Natural killer cell (primary cell): Measurements from ENCODE around the gene DCTN2. TPM values are rescaled to one million over a fixed set of nuclear protein-coding genes. Genes with fewer than 3 reads are reported as not detected.

Source experiments
- ATAC-seq, 3 donors: fragments of 150-1000 bp in 2 of 3; fragments of 200-7000 bp in 1 of 3; cut with Tn5 transposase; 1 replicate in 1 of 3; 2 replicates in 2 of 3; pipeline ENCODE4 v1.10.0; 2021; ENCODE audit warnings: mild to moderate bottlenecking in 2 of 3, moderate library complexity in 2 of 3
- DNase-seq, 2 donors: peaks; one replicate each; pipeline versions ENCODE4 v3.0.0 to v3.0.0-alpha.2; 2013 to 2021; ENCODE audit warnings: mixed read lengths in 1 of 2
- H3K27ac ChIP-seq: one replicate; pipeline ENCODE4 v1.5.1; 2013; ENCODE audit warnings: mild to moderate bottlenecking, low read length
- H3K27me3 ChIP-seq: one replicate; pipeline ENCODE4 v1.6.1; 2013; ENCODE audit warnings: low read length; ENCODE audit not compliant: control insufficient read depth, insufficient read depth
- H3K36me3 ChIP-seq: one replicate; pipeline ENCODE4 v1.6.1; 2013; ENCODE audit warnings: low read length; ENCODE audit not compliant: control insufficient read depth, insufficient read depth
- H3K4me1 ChIP-seq: one replicate; pipeline ENCODE4 v1.6.1; 2013; ENCODE audit warnings: low read length; ENCODE audit not compliant: control insufficient read depth, insufficient read depth
- H3K4me3 ChIP-seq: one replicate; pipeline ENCODE4 v1.5.1; 2013; ENCODE audit warnings: low read length
- H3K9me3 ChIP-seq: one replicate; pipeline ENCODE4 v1.6.1; 2013; ENCODE audit warnings: low read length; ENCODE audit not compliant: control insufficient read depth, insufficient read depth
- H3K27ac Mint-ChIP-seq, 2 donors: one replicate each; pipeline ENCODE4 v1.8.0; 2022; ENCODE audit warnings: mild to moderate bottlenecking in 2 of 2, mixed read lengths in 2 of 2, moderate library complexity in 1 of 2
- H3K27me3 Mint-ChIP-seq, 2 donors: one replicate each; pipeline ENCODE4 v1.8.0; 2022; ENCODE audit warnings: low read depth in 2 of 2, mixed read lengths in 2 of 2
- H3K36me3 Mint-ChIP-seq: one replicate; pipeline ENCODE4 v1.8.0; 2022; ENCODE audit warnings: mixed read lengths
- H3K4me1 Mint-ChIP-seq, 2 donors: one replicate each; pipeline ENCODE4 v1.8.0; 2022; ENCODE audit warnings: mixed read lengths in 2 of 2
- H3K4me3 Mint-ChIP-seq: one replicate; pipeline ENCODE4 v1.8.0; 2022; ENCODE audit warnings: mild to moderate bottlenecking, moderate library complexity, mixed read lengths
- H3K9me3 Mint-ChIP-seq, 2 donors: one replicate each; pipeline ENCODE4 v1.8.0; 2022; ENCODE audit warnings: mixed read lengths in 2 of 2
- CTCF ChIP-seq: fragments of 200-600 bp; IDR thresholded peaks from one replicate; pipeline ENCODE4 v1.8.0; 2022; ENCODE audit warnings: antibody characterized with exemption
- WGBS: methylation state at CpG from one replicate; pipeline ENCODE4 v1.1.7; 2013; ENCODE audit warnings: missing lambda C conversion rate; ENCODE audit not compliant: insufficient coverage; 5-methylcytosine and 5-hydroxymethylcytosine counted together
- intact Hi-C: fragments of 100-400 bp; cut with micrococcal nuclease; formaldehyde crosslinking; loops from one replicate; pipeline ENCODE4 v1.14.2; 2022
- total RNA-seq, 4 donors: library from RNA; stranded (reverse); fragments of 120-200 nt in 1 of 4; gene quantifications; one replicate each; pipeline versions ENCODE4 v1.2.3 to v1.2.4, GENCODE V29; 2013 to 2022

DCTN2 gene
- total RNA-seq, 3 donors from 2014 or later (not counting 1 experiment from before 2014, with no cell fraction given) = 65.5 to 76.5 (median 71.8) TPM

GRCh38 chr12:57487055-57487596, 59.9 kb downstream of the DCTN2 start:
- Histone ChIP-seq H3K4me3 (no peak overlapping the region), H3K4me1 (peaks cover 20% of the 10 kb centered on the region), H3K27me3 (no peaks in the 10 kb centered on the region), H3K27ac (no peak overlapping the region), H3K36me3 (peaks cover 26% of the 10 kb centered on the region), H3K9me3 (no peaks in the 10 kb centered on the region)
- Mint-ChIP-seq H3K27me3 (no peaks in the 10 kb centered on the region), H3K9me3 (no peaks in the 10 kb centered on the region), H3K4me3 (peak overlapping the region; percentile 92), H3K27ac (peak overlapping the region; percentile 88 to 92), H3K4me1 (peaks cover 23 to 34% of the 10 kb centered on the region in 2 donors), H3K36me3 (peaks cover 11% of the 10 kb centered on the region)
- WGBS = 94% methylated on average over 26 of the region's 27 CpGs
- no peak for ATAC-seq
- no peak for TF ChIP-seq CTCF
- intact Hi-C loops = loop anchor here (1.0 to 2.0 kb wide), 2 partner anchors 8 to 36 kb away; partner anchors contain the start of genes ARHGAP9 and MBD6
- DNase-seq = no peak

GRCh38 chr12:57485695-57486094, 61.3 kb downstream of the DCTN2 start:
- DNase-seq (no peak), ATAC-seq (no peak)
- intact Hi-C loops = loop anchor here (2.0 kb wide), 1 partner anchor 37 kb away; the partner anchor contains the start of gene MBD6
- Mint-ChIP-seq H3K9me3 (no peaks in the 10 kb centered on the region), H3K4me1 (peaks cover 36 to 42% of the 10 kb centered on the region in 2 donors), H3K36me3 (peaks cover under 1% of the 10 kb centered on the region), H3K27me3 (no peaks in the 10 kb centered on the region), H3K27ac (no peak overlapping the region), H3K4me3 (no peak overlapping the region)
- Histone ChIP-seq H3K9me3 (no peaks in the 10 kb centered on the region), H3K4me3 (no peak overlapping the region), H3K36me3 (peaks cover 16% of the 10 kb centered on the region), H3K27ac (no peak overlapping the region), H3K4me1 (peaks cover 30% of the 10 kb centered on the region), H3K27me3 (no peaks in the 10 kb centered on the region)
- no peak for TF ChIP-seq CTCF

GRCh38 chr12:57483466-57483865, 63.5 kb downstream of the DCTN2 start:
- peak overlapping the region; percentile 22 to 33 for H3K27ac Mint-ChIP-seq
- no peak overlapping the region for H3K27ac ChIP-seq
- TF ChIP-seq CTCF = no peak
- intact Hi-C loops = no loop called here
- no peak for DNase-seq
- H3K27me3 Mint-ChIP-seq = no peaks in the 10 kb centered on the region
- H3K36me3 ChIP-seq = no peaks in the 10 kb centered on the region
- no peak overlapping the region for H3K4me3 ChIP-seq
- no peak overlapping the region for H3K4me3 Mint-ChIP-seq
- H3K27me3 ChIP-seq = no peaks in the 10 kb centered on the region
- H3K4me1 ChIP-seq = peaks cover 42% of the 10 kb centered on the region
- no peaks in the 10 kb centered on the region for H3K36me3 Mint-ChIP-seq
- H3K9me3 ChIP-seq = no peaks in the 10 kb centered on the region
- H3K4me1 Mint-ChIP-seq = peaks cover 44 to 53% of the 10 kb centered on the region in 2 donors
- H3K9me3 Mint-ChIP-seq = no peaks in the 10 kb centered on the region
- ATAC-seq = no peak
- 71% methylated on average over 5 of the region's 5 CpGs for WGBS

GRCh38 chr12:57481671-57482070, 65.3 kb downstream of the DCTN2 start:
- WGBS = 100% methylated on average over 1 of the region's 1 CpG

More at GRCh38 chr12:57481671-57482070, 65.3 kb downstream of the DCTN2 start:
- H3K27me3 Mint-ChIP-seq = no peaks in the 10 kb centered on the region
- TF ChIP-seq CTCF = no peak
- Histone ChIP-seq H3K27me3 (no peaks in the 10 kb centered on the region), H3K27ac (peak overlapping the region; percentile 99), H3K9me3 (no peaks in the 10 kb centered on the region), H3K36me3 (no peaks in the 10 kb centered on the region), H3K4me3 (no peak overlapping the region), H3K4me1 (peaks cover 50% of the 10 kb centered on the region)
- no peaks in the 10 kb centered on the region for H3K36me3 Mint-ChIP-seq
- H3K9me3 Mint-ChIP-seq = no peaks in the 10 kb centered on the region
- DNase-seq (no peak), ATAC-seq (no peak)
- peaks cover 50 to 58% of the 10 kb centered on the region in 2 donors for H3K4me1 Mint-ChIP-seq
- peak overlapping the region; percentile 97 to 98 for H3K27ac Mint-ChIP-seq
- intact Hi-C loops = no loop called here
- H3K4me3 Mint-ChIP-seq = peak overlapping the region; percentile 85
